Stomach (tissue), 4 donors: ENCODE measurements around the gene SS18.

Source experiments
- CTCF ChIP-seq, 7 experiments: fragments of 450-650 bp in 4 of 7; fragments of 200-600 bp in 3 of 7; sonication (generic) in 3 of 7; IDR thresholded peaks; one replicate each; pipeline ENCODE4 v1.5.1; 2016 to 2019; ENCODE audit warnings: antibody characterized with exemption in 7 of 7, control low read depth in 2 of 7, mild to moderate bottlenecking in 1 of 7
- EP300 ChIP-seq: sonication (generic); formaldehyde crosslinking; IDR thresholded peaks from one replicate; pipeline ENCODE4 v1.6.1; 2017; ENCODE audit warnings: antibody characterized with exemption
- POLR2A ChIP-seq, 4 donors: fragments of 450-650 bp; IDR thresholded peaks; one replicate each; pipeline ENCODE4 v1.6.1; 2016; ENCODE audit warnings: antibody characterized with exemption in 4 of 4, control low read depth in 2 of 4, mild to moderate bottlenecking in 1 of 4, moderate library complexity in 1 of 4
- POLR2AphosphoS5 ChIP-seq, 3 donors: sonication (generic); formaldehyde crosslinking; IDR thresholded peaks; one replicate each; pipeline ENCODE4 v1.6.1; 2016; ENCODE audit warnings: antibody characterized with exemption in 3 of 3

DNA sequence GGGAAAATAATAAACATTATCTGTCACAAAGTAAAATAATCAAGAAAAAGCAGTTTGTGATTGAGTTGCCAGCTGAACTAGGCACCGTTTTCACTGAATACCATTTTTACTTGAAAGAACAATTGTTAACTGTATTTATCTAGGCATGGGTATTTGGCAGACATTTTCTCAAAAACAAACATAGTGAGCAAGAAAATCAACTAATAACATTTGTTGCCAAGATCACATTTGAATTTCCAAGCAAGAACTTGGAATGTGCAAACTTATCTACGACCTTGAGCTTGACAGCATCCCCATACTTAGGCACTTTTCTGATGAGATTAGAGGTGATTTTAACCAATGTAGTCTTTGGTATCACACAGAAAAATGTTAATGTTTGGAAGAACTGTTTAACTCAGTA lies 16.7 kb downstream of the SS18 start:
- no peak for TF ChIP-seq POLR2A (IDR thresholded peaks at IDR 0.05)
- TF ChIP-seq POLR2AphosphoS5 (IDR thresholded peaks at IDR 0.05) = no peak
- no peak for TF ChIP-seq CTCF (IDR thresholded peaks at IDR 0.05)
- no peak for TF ChIP-seq EP300
